Spinal cord (tissue), 10 donors: ENCODE measurements around the gene LRPAP1. TPM values are rescaled to one million over a fixed set of nuclear protein-coding genes. Genes with fewer than 3 reads are reported as not detected.
"Not testable (repeated sequence)": the region's sequence is repeated elsewhere in the genome, so short reads cannot be mapped to it uniquely, and the experiment has no call there.

Source experiments
- DNase-seq, 6 donors: peaks; one replicate each; pipeline versions ENCODE4 v3.0.0 to v3.0.0-alpha.2; 2013 to 2015; ENCODE audit warnings: low spot score in 6 of 6, low read depth in 4 of 6
- H3K27ac ChIP-seq: one replicate; pipeline ENCODE4 v1.5.1; 2013; ENCODE audit warnings: low read depth, low read length, control low read depth
- H3K27me3 ChIP-seq: one replicate; pipeline ENCODE4 v1.6.1; 2013; ENCODE audit warnings: low read length; ENCODE audit not compliant: control insufficient read depth, insufficient read depth
- H3K36me3 ChIP-seq: one replicate; pipeline ENCODE4 v1.6.1; 2013; ENCODE audit warnings: low read length; ENCODE audit not compliant: control insufficient read depth, insufficient read depth
- H3K4me1 ChIP-seq: one replicate; pipeline ENCODE4 v1.6.1; 2013; ENCODE audit warnings: low read length; ENCODE audit not compliant: control insufficient read depth, insufficient read depth
- H3K4me3 ChIP-seq: one replicate; pipeline ENCODE4 v1.5.1; 2013; ENCODE audit warnings: low read depth, low read length, control low read depth
- H3K9me3 ChIP-seq: one replicate; pipeline ENCODE4 v1.6.1; 2013; ENCODE audit warnings: low read length; ENCODE audit not compliant: control insufficient read depth, insufficient read depth
- WGBS: methylation state at CpG from one replicate; pipeline ENCODE4 v1.1.5; 2013; ENCODE audit warnings: missing lambda C conversion rate; ENCODE audit not compliant: insufficient coverage; 5-methylcytosine and 5-hydroxymethylcytosine counted together
- polyA plus RNA-seq, 2 donors: library from polyadenylated mRNA; unstranded; fragments of 120-200 nt; gene quantifications; one replicate each; pipeline ENCODE4 v1.2.1, GENCODE V29; 2013; ENCODE audit not compliant: insufficient read length in 2 of 2
- total RNA-seq, 2 donors: library from RNA; depleted of rRNA in 1 of 2; stranded (reverse); fragments of 120-200 nt in 1 of 2; fragments of >200 nt in 1 of 2; gene quantifications; one replicate each; pipeline versions ENCODE4 v1.2.3 to v1.2.4, GENCODE V29; 2013 to 2014
- donor health status: healthy.

The LRPAP1 gene
- total and polyA plus RNA-seq, 4 donors = 47.1 to 201 (median 139) TPM

DNA sequence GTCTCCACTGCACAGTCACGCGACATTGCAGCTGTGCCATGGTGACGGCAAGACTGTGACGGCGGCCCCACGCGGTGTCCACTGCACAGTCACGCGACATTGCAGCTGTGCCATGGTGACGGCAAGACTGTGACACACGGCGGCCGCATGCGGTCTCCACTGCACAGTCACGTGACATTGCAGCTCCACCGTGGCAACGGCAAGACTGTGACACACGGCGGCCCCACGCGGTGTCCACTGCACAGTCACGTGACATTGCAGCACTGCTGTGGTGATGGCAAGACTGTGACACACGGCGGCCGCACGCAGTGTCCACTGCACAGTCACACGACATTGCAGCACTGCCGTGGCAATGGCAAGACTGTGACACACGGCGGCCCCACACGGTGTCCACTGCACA lies 32.7 kb upstream of the LRPAP1 start:
- H3K9me3 ChIP-seq, H3K27me3 ChIP-seq, H3K36me3 ChIP-seq, H3K4me3 ChIP-seq, H3K27ac ChIP-seq, H3K4me1 ChIP-seq, DNase-seq: not testable (repeated sequence)
- WGBS = 95% methylated on average over 31 of the region's 31 CpGs

DNA sequence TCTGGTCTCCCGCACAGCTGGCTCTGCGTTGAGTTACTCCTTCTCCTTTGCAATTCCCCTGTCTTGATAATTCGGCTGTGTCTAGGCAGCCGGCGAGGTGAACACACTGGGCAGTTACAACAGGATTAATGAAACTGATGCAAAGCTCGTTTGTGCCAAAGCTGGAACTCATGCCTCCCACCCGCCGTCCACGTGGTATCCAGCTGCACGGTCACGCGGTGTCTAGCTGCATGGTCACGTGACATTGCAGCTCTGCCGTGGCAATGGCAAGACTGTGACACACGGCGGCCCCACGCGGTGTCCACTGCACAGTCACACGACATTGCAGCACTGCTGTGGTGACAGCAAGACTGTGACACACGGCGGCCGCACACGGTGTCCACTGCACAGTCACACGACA lies 31.2 kb upstream of the LRPAP1 start:
- no peak overlapping the region for H3K4me3 ChIP-seq
- 94% methylated on average over 24 of the region's 24 CpGs for WGBS

DNA sequence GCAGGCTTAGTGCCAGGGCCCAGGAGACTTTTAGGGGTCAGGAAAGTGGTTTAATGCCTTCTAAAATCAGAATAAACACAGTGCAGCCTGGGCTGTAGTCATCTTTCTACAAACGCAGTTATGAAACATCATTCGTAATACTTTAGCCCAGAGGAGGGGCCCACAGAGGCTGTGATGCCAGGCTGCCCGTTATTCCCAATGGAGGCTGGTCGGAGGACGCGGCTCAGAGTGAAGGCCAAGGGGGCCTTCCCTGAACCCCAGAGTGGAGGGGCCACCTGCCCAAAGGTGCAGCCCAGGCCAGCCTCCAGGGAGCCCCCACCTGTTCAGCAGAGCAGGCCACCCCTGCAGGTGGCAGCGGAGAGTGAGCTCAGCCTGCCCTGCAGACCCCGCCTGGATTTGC lies 29.9 kb upstream of the LRPAP1 start:
- not testable (repeated sequence) for H3K4me1 ChIP-seq, H3K27ac ChIP-seq, H3K27me3 ChIP-seq, H3K36me3 ChIP-seq, H3K9me3 ChIP-seq, DNase-seq, H3K4me3 ChIP-seq
- 100% methylated on average over 2 of the region's 8 CpGs for WGBS

More for the DNA sequence above, 31.2 kb upstream of the LRPAP1 start:
- Histone ChIP-seq H3K9me3 (no peaks in the 10 kb centered on the region), H3K27me3 (no peaks in the 10 kb centered on the region), H3K36me3 (no peaks in the 10 kb centered on the region), H3K4me1 (no peaks in the 10 kb centered on the region), H3K27ac (no peak overlapping the region)
- no peak for DNase-seq

DNA sequence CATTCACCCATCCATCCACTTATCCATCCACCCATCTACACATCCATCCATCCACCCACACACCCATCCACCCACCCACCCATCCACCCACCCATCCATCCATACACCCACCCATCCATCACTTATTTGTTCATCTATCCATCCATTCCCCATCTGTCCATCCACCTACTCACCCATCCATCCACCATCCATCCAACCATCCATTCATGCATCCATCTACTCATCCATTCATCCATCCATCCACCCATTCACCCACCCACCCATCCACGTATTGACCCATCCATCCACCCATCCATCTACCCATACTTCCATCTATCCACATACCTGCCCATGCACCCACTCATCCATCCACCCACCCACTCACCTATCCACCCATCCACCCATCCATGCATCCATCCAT lies 28.2 kb upstream of the LRPAP1 start:
- not testable (repeated sequence) for H3K4me1 ChIP-seq, DNase-seq
- whole genome bisulfite sequencing = 67% methylated on average over 1 of the region's 1 CpG

DNA sequence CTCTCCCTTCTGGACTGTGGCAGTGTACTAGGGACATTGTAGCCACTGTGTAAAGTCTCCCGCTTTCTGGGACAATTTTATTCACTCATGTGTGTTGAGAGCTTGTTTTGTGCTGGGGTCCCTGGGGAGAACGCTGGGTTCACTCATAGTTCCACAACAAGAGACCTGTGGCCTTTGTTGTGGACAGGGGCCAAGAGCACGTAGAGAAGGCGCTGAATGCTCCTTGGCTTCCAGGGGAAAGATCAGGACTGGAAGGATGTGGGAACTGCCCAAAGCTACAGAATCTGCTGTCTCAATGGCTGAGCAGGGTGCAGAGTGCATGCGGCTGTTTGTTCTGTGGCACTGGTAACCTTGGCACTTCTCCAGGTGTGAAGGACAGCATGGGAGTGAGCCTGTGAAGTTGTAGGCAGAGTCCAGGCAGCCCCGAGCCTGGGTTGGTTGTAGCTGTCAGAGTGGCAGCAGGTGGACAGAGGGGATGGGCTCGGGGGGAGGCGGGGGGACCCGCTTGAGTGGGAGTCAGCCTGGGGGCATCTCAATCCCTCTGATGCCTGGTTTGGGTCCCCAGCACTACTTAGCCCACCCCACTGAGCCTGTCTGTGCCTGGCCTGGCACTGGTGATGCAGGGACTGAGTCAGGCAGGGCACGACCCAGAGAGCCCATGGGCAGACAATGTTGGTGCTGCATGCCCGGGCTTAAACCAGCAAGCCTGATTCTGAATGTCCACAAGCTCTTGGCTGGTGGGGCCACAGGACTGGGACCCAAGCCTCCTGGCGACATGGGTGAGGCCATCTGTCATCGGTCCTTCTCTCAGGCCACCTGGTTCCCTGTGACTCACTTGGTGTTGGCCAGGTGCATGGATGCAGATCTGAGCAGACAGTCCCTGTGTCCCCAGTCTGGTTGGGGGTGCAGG lies 27.4 kb upstream of the LRPAP1 start:
- WGBS = 80% methylated on average over 6 of the region's 13 CpGs

More for the DNA sequence above, 28.2 kb upstream of the LRPAP1 start:
- H3K4me3 ChIP-seq, H3K9me3 ChIP-seq, H3K27ac ChIP-seq, H3K36me3 ChIP-seq, H3K27me3 ChIP-seq: not testable (repeated sequence)

DNA sequence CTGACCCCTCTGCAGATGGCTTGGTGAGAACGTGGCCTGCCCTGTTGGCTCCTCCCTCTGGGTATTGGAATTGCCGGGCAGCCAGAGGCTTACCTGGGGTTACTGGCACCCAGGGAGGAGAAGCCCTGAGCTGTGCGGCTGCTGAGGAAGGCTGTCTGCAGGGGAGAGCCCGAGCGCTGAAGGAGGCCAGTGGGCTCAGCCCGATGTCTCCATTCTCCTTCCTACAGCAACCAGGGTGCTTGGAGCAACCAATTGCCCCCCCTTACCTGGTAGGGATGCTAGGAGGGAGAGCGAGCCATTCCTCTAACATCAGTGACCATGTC lies 26.3 kb upstream of the LRPAP1 start:
- H3K27me3 ChIP-seq, DNase-seq, H3K4me3 ChIP-seq, H3K36me3 ChIP-seq, H3K9me3 ChIP-seq, H3K27ac ChIP-seq, H3K4me1 ChIP-seq: not testable (repeated sequence)
- 21% methylated on average over 2 of the region's 7 CpGs for WGBS

More for the DNA sequence above, 27.4 kb upstream of the LRPAP1 start:
- DNase-seq, H3K4me1 ChIP-seq, H3K27ac ChIP-seq, H3K4me3 ChIP-seq, H3K9me3 ChIP-seq, H3K36me3 ChIP-seq, H3K27me3 ChIP-seq: not testable (repeated sequence)

DNA sequence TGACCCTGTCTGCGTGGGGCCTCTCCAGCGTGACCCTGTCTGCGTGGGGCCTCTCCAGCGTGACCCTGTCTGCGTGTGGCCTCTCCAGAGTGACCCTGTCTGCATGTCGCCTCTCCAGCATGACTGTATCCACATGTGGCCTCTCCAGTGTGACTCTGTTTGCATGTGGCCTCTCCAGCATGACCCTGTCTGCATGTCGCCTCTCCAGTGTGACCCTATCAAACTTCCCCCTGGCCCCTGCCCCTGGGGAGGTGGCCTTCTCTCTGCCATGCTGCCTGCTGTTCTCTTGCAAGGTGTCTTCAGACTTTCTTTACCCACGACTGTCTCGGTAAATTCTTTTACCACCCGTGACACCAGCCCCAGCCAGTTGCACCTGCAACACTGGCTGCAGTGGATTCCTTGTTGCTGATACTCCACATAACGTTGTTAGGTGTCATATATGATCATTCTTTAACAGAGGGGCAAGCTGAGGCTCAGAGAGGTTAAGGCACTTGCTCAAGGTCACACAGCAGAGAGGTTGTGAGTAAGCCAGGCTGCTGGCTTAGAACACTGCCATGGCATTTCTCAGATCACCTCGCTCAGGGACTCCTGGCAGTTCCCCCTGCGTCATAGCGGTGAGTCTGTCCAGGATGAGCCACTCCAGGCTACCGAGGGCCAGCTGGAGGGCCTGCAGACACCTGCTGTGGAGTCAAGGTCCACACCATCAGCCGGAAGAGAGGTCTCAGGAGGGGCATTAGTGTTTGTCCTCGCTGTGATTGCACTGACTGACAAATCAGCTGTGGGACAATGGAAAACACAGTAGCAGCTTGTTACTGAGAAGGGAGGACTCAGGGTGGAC lies 25.7 kb upstream of the LRPAP1 start:
- not testable (repeated sequence) for H3K27ac ChIP-seq, H3K27me3 ChIP-seq, H3K9me3 ChIP-seq, H3K36me3 ChIP-seq, H3K4me1 ChIP-seq, H3K4me3 ChIP-seq, DNase-seq
- WGBS = 74% methylated on average over 9 of the region's 17 CpGs

DNA sequence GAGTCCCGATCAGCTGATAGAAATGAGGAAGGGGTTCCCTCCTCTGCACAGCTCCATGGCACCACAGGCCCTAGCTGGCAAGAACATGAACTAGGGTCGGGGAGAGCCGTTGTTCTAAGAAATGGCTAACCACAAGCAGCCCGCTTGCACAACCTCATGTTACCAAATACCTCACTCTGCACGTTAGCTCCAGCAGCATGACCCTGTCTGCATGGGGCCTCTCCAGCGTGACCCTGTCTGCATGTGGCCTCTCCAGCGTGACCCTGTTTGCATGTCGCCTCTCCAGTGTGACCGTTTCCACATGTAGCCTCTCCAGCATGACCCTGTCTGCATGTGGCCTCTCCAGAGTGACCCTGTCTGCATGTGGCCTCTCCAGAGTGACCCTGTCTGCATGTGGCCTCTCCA lies 24.9 kb upstream of the LRPAP1 start:
- WGBS = 58% methylated on average over 8 of the region's 9 CpGs
- H3K4me1 ChIP-seq, H3K4me3 ChIP-seq, H3K27me3 ChIP-seq, H3K27ac ChIP-seq, DNase-seq, H3K9me3 ChIP-seq, H3K36me3 ChIP-seq: not testable (repeated sequence)

DNA sequence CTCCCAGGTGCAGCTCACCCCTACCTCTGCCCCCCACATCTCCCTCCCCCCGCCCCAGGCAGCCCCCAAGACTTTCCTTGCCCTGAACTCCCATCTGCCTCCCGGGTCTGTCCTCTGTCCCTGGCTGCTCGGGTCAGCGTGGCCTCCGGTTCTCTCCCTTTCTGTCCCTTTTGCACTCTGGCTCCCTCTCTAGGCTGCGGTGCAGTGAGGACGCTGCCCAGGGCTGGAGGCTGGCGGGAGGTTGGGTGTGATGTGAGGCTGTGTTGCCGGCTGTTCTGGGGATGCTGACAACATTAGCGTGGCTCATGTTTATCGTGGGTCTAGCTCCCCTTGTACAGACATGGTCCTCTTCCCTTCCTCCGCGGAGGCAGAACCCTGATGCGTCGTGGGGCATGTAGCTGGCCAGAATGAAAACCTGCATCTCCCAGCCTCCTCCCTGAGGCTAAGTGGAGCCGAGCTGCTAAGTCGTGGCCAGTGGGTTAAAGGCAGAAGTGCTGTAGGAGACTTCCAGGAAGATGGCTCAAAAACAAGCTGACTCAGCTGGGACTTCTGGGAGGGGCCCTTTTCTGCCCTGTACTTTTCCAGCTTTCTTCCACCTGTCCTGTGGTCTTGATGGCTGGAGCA lies 24.1 kb upstream of the LRPAP1 start:
- not testable (repeated sequence) for H3K27me3 ChIP-seq, DNase-seq, H3K27ac ChIP-seq, H3K36me3 ChIP-seq, H3K9me3 ChIP-seq, H3K4me1 ChIP-seq, H3K4me3 ChIP-seq
- 83% methylated on average over 2 of the region's 17 CpGs for WGBS
